ENCODE measurements around the gene CTPS1. TPM values are rescaled to one million over a fixed set of nuclear protein-coding genes. Genes with fewer than 3 reads are reported as not detected.

The CTPS1 gene
- total RNA-seq, 1 donor from 2014 or later: 23.5 TPM

GRCh38 chr1:41045740-41046139 lies 66.2 kb downstream of the CTPS1 start:
- intact Hi-C loops (cut with DNase I): no loop called here
- DNase-seq (ENCODE audit: low spot score) (no peak), ATAC-seq (peak; percentile 87)

DNA sequence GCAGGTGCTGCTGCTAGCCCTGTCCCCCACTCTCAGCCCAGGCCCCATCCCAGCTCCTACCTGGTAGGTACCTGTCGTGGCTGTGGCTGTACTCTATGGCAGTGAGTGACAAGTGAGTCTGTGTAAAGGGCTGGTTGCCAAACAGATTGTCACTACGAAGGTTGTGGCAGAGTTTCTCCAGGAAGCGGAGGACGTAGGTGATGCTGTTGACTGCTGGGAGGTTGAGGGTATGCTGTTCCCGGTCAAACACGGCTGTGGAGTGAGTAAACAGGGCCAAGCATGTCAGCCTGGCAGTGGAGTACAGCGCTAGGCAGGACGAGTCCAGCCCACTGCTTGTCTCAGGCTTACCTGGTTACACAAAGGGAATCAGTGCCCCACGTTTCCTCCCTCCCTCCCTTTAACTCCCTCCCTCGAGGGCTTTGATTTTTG lies 66.9 kb downstream of the CTPS1 start:
- intact Hi-C loops (cut with DNase I): no loop called here
- ATAC-seq (peak; percentile 6), DNase-seq (ENCODE audit: low spot score) (no peak)

DNA sequence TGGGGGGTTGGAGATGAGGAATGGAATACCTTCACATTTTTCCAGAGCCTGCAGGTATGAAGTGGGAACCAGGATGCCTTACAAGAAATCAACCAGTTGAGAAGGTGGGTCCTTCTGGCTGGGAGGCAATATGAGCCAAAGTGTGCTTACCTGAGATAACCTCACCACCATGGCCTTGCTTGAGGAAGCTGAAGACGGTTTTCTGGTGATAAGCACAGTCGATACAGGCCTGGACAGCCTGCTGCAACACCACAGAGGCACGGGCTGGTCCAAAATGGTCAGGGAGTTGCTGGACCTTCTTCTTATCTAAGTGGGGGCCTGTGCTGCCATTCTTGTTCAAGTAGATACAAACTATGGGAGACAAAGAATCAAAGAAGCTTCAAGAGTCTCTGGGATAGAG lies 69.0 kb downstream of the CTPS1 start:
- ATAC-seq (no peak), DNase-seq (ENCODE audit: low spot score) (no peak)
- intact Hi-C loops (cut with DNase I): no loop called here

DNA sequence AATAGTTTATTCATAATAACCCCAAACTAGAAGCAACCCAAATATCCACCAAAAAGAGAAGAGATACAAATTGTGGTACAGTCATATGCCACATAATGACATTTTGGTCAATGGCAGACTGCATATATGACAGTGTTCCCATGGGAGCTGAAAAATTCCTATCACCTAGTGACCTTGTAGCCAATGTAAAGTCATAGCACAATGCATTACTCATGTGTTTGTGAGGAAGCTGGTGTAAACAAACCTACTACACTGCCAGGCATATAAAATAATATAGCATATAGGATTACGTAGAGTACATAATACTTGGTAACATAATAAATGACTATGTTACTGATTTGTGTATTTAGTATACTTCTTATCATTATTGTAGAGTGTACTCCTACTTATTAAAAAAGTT lies 71.5 kb downstream of the CTPS1 start:
- DNase-seq (ENCODE audit: low spot score) (no peak), ATAC-seq (no peak)
- intact Hi-C loops (cut with DNase I): no loop called here

DNA sequence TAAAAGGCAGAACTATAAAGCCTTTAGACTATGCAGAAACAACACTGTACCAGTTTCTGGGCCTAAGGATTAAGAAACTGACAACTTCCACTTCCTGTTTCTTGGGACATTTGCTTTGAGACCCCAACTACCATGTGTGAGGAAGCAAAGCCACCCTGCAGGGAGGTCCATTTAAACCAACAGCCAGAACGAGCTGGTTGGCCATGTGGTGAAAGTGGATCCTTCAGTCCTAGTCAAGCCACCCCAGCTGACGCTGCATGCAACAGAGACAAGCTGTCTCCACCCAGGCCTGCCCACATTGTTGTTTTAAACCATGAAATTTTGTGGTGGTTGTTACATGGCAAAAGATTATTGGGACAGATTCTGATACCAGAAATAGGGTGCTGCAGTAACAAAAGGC lies 73.8 kb downstream of the CTPS1 start:
- ATAC-seq: peak; percentile 26
- intact Hi-C loops (cut with DNase I): no loop called here
- DNase-seq (ENCODE audit: low spot score): no peak

DNA sequence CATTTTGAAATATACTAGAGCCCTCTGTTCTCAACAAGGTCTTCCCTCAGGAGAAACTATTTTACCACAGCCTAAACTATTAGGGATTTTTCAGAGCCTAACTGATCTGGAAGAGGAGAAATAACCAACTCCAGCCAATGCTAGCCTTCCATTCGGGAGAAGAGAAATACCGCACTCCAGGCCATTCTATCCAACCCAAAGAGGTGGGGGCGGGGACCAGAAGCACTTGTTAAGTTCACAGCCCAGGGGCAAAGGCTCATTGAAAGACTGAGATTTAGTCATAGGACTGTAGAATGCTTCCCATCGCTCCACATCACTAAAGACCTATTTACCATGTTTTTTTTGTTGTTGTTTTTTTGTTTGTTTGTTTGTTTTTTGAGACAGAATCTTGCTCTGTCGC lies 77.4 kb downstream of the CTPS1 start:
- ATAC-seq (no peak), DNase-seq (ENCODE audit: low spot score) (no peak)
- intact Hi-C loops (cut with DNase I): no loop called here

Other genes starting within 250 kb of the CTPS1 start
- gene KCNQ4, start 195.9 kb upstream of the CTPS1 start, total RNA-seq: 2.3 TPM
- 5.6 TPM for gene CITED4, start 117.3 kb upstream of the CTPS1 start, total RNA-seq
- 0.62 TPM for gene SLFNL1, start 42.0 kb downstream of the CTPS1 start, total RNA-seq